HS-5 (cell line): ENCODE results near the gene CCL8.

Source experiments
- DNase-seq: peaks from one replicate; pipeline ENCODE4 v3.0.0-alpha.2; 2012; ENCODE audit warnings: low read depth

Gene CCL8

DNA sequence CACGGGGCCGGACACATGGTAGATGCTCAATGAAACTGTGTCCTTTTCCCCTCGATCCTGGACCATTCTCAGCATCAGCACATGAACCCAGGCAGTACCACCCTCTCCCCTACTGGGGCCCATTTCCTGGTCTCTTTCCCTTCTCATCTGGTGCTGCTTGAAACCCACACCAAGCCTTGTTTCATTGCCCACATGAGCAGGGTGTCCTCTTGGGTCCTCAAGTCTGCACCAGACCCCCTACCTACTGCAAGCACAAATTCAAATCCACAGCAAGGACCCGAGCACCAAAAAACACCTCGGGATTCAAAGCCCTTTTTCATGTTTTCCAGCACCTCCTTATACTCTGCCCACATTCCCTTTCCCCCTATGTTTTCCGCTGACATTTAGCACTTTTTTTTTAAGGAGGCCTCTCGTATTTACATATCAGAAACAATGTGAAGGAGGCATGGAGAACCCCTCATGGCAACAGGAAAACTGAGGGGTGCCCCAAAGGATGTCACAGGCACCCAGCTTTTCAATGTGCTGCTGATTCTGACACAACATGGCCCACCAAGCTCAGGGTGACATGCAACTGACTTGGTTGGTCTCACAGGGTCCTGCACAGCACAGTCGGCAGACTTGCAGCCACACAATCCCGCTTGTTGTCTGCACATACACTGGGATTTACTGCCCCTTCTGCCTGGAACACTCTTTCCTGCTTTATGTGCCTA, 48.4 kb downstream of the CCL8 start:
- DNase-seq = no peak

DNA sequence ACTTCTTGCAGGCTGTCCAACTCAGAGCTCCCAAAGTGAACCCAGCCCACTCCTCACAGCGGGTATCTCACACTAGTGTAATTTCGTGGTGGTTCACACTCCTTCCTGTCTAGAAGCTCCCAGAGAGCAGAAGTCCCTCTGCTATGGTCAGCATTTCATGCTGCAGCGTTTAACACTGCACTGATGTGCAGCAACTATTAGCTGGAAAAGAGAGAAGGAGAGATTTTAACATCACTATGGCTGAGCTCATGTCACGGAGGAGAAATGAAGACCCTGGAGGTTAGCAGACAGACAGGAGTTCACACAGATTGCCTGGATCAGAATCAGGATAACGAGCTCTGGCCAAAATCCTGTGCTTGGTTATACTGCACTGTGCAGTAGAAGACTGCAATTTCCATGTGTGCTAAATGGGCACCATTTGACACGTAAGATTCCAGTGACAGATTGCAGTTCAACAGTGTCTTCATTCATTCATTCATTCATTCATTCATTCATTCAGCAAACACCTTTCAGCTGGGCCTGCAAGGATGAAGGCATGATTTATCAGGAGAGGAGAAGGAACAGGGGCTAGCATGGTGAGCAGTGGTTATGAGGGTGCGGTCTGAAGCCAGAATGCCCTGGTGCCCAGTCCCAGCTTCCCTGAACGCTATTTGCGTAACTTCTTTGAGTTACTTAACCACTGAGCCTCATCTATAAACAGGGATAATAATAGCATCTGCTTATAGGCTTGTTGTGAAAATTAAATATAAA, 49.1 kb downstream of the CCL8 start:
- DNase-seq = no peak

DNA sequence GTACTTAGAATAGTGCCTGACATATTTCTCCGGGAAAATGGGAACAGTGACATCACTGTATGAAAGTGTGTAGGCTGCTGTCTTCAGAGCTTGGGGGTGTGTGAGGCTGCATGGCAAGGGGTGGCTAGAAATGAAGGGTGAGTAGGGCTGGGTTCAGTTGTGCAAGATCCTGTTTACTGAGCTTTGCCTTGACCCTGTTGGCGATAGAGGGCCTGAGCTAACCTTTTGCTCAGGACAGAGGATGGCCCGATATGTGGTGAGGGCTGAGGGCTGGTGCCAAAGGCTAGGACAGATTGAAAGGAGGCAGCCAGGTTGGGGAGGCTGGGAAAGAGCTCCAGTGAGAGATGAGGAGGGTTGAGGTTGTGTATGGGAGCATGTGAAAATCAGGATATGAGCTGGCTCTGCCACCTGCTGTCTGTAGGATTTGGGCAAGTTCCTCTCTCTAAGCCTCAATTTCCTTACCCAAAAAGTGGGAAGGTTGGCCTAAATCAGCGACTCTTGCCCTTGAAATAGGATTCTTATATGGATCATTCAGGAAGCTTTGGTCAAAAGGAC, 49.8 kb downstream of the CCL8 start:
- no peak for DNase-seq

DNA sequence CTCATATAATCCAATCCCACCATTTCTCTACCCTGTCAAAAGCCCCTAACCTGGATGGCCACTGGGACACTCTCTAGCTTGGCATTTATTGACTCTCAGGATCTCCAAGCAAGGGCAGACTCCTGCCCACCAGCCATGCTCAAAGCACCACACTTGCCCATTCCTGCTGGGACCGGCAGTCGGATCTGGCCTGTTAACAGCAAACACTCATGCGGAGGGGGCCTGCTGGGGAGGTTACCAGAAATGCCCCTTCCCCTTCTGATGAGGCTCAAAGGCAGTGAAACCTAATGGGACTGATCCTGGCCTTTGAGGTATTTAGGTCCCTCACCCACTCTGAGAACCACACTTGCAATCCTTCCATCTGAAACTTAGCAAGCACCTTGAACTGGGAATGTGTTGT, 50.3 kb downstream of the CCL8 start:
- DNase-seq = no peak

DNA sequence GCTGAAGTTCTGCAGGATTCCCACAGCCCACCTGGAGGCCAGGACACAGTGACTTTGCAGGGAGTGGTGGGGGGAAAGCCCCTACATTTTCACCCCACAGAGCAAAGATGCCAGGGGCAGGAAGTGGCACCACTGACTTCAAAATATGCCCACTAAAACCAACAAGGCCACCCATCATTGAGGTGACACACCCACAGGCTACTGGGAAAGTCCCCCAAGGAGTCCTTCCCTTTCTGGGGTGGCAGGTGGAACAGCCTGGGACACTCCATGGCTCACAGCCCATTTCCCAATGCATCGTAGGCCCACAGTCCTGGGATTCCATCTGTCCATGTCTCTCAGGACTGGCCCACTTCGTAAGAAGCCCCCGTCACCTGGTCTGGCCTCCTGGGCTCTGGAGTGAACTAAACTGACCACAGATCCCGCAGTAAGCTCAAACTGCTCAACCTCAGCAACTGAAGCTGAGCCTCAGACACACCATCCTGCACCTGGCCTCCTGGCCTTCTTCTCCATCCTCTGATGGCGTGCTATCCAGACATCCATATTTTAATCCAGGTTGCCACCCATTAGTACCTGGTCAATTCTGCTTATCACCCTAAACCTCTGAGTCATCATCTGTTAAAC, 51.3 kb downstream of the CCL8 start:
- DNase-seq = no peak

DNA sequence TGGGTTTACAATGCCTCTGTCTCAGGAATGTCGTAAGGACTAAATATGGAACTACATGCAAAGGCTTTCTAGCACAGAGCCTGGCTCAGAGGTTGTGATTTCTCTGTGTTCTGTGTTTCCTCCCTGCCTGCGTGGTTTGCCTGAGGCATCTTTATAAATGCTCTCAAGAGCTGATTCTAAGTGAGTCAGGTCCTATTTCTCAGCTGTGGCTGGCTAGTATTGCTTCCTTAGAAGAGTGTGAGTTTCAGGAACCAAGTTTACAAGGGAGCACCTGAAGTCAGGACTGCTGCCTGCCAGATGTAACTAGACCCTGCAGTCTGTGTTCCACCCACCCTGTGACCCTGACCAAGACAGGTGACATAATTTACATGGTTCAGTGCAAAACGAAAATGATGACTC, 51.8 kb downstream of the CCL8 start:
- no peak for DNase-seq
